ENCODE data around the gene TNFRSF13B.
A peak's percentile ranks its signal among the peaks of the same experiment; 100 is the strongest.
"Not testable (repeated sequence)": the region's sequence is repeated elsewhere in the genome, so short reads cannot be mapped to it uniquely, and the experiment has no call there.

The TNFRSF13B gene

GRCh38 chr17:17004997-17005614 lies 33.2 kb upstream of the TNFRSF13B start:
- not testable (repeated sequence) for DNase-seq (ENCODE audit: low read depth)

- DNase-seq (ENCODE audit: low read depth), result no peak
These were observed 32.5 kb upstream of the TNFRSF13B start for GRCh38 chr17:17004251-17004996.

- not testable (repeated sequence) for DNase-seq (ENCODE audit: low read depth)
These were observed 31.1 kb upstream of the TNFRSF13B start for GRCh38 chr17:17002731-17003715.

DNA sequence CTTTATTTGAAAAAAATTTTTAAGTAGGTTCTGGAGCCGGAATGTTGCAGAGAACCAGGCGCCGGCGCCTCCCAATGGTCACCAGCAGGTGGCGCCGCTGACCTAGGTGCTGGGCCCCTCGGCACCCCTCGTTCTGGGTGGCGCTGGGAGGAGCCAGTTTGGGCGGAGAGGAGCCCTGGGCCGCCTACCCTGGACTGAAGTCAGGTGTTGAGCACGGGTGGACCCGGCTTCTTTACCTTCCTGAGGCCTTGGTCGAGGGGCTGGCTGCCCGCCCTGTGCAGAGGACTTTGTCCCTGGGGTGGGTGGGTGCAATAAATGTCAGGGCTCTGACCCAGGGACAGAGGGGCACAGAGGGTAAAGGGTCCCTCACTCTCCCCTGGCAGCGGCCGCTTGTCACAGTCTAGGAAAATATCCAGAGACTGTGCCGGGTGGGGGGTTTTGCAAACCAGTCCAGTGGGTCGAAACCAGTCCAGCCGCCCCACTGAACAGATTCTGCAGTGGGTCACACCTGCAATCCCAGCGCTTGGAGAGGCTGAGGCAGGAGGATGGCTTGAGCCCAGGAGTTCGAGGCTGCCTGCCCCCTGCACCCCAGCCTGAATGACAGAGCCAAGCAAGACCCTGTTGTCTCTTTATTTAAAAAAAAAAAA lies 30.1 kb upstream of the TNFRSF13B start:
- peak; percentile 64 for DNase-seq (ENCODE audit: low read depth)

GRCh38 chr17:17001076-17001777 lies 29.3 kb upstream of the TNFRSF13B start:
- DNase-seq (ENCODE audit: low read depth), result no peak

DNA sequence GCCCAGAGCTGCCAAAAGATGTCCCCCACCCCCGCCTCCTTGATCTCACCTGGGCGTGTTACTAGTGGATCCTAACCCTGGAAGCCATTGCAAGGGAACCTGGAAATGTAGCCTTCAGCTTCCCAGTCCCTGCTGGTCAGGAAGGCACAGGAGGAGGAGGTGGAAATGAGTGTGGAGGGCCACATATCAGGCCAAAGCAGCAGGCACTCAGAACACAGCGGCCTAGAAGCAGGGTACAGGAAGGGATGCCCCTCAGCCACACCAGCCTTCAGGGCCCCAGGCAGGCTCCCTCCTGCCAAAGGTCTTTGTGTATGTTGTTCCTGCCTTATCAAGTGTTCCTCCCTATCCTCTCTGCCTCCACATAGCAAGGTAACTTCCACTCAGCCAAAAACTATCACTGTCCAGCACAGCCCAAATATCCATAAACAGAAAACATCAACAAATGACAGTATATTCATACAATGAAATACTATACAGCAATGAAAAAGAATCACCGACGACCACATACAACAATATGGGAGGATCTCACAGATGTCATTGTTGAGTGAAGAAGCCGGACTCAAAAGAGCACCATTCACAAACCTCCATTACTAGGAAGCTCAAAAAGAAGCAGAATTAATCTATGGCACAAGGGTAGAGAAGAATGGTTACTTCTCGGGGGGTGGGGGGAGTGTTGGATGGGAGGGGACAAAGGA lies 28.2 kb upstream of the TNFRSF13B start:
- DNase-seq (ENCODE audit: low read depth), result no peak

GRCh38 chr17:16997514-16998429 lies 25.9 kb upstream of the TNFRSF13B start:
- peak; percentile 58 for DNase-seq (ENCODE audit: low read depth)

- not testable (repeated sequence) for DNase-seq (ENCODE audit: low read depth)
These were observed 24.8 kb upstream of the TNFRSF13B start for GRCh38 chr17:16996726-16997125.

GRCh38 chr17:16995930-16996329 lies 24.0 kb upstream of the TNFRSF13B start:
- DNase-seq (ENCODE audit: low read depth), result no peak

DNA sequence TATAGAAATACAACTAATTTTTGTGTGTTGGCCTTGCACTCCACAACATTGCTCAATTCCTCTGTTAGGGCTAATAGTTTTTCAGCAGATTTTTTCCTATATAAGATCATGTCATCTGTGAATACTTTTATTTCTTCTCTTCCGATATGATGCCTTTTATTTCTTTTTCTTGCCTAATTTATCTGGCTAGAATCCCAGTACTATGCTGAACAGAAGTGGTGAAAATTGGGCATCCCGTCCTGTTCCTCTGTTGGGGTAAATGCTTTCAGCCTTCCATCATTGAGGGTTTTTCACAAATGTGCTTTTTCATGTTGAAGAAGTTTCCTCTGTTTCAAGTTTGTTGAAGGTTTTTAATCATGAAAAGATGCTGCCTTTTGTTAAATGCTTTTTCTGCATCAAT lies 22.7 kb upstream of the TNFRSF13B start:
- no peak for DNase-seq (ENCODE audit: low read depth)

GRCh38 chr17:16991349-16992009 lies 19.6 kb upstream of the TNFRSF13B start:
- DNase-seq (ENCODE audit: low read depth), result peak; percentile 65

- no peak for DNase-seq (ENCODE audit: low read depth)
These were observed 18.3 kb upstream of the TNFRSF13B start for GRCh38 chr17:16989953-16990860.

DNA sequence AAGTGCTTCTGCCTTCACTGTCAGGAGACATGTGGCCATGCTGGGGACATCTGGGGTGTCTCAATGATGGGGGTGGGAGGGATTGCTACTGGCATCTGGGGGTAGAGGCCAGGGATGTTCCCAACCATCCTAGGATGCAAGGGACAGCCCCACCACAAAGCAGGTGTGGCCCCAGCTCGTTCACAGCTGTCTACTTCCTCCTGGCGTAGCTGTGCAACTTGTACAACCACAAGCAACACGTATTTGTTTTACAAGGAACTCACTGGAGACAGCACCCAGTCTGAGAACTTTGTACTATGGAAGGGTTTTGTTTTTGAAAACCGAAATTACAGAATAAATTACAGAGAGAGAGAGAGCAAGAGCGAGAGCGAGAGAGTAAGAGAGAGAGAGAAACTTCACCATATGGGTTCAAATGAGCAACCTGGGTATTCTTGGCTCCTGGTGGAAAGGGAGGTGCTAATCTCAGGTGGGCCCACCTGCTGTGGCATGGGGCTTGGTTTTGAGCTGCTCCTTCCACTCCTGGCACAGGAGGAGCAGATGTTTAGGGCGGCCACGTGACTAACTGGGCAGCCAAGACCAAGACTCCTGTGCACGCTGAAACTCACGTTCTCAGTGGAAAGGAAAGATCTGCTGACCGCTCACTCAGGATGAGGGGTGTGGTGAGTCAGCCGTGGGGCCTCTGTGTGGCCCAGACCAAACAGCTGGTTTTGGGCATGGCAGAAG lies 17.5 kb upstream of the TNFRSF13B start:
- no peak for DNase-seq (ENCODE audit: low read depth)

GRCh38 chr17:16988749-16989229 lies 16.9 kb upstream of the TNFRSF13B start:
- no peak for DNase-seq (ENCODE audit: low read depth)

- peak; percentile 34 for DNase-seq (ENCODE audit: low read depth)
These were observed 16.1 kb upstream of the TNFRSF13B start for GRCh38 chr17:16987830-16988601.

DNA sequence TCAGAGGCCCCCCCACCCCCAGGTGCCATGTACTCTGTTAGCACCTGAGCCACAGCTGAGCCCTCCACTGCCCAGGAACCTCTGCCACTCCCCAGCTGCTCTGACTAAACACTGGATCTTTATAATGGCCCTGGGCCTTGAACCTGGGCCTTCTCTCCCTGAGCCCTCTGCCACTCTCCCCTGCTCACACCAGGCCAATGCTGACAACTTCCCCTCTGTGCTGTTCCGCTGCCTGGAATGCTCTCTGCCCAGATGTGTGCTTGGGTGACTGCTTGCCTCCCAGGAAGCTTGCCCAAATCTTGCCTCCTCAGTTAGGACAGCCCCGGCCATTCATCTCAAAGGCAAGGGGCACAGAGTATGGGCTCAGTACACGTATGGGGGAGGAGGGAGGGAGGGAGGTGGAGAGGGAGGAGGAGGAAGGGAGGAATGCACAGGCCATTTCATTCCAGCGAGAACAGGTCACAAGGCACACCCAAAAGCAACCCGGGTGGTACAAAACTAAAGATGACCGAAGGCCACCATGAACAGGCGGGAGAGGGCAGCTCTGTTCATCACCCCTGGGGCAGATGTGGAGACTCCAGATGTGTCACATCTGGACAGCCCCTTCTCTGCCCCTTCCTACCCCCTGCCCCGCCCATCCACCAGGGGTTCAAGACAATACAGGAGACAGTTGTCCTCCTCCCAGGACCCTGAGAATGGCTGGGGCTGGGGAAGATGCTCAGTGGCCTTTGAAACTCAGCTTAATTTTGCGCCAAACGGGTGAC lies 15.3 kb upstream of the TNFRSF13B start:
- no peak for DNase-seq (ENCODE audit: low read depth)

Data from activated T-helper 1 cell treated with Interleukin-2 at 50 U/mL for 16 hours (primary cell).